ENCODE results near the gene WDR35.

- TF ChIP-seq CTCF (conservative IDR thresholded peaks at IDR 0.05; ENCODE audit: low read depth, low read length), result no peak
- no peak for TF ChIP-seq CHD1 (IDR thresholded peaks at IDR 0.05; ENCODE audit: low read depth, low read length)
- TF ChIP-seq POLR2A (IDR thresholded peaks at IDR 0.05; ENCODE audit: low read depth, low read length), result no peak
- no peak for TF ChIP-seq RAD21 (IDR thresholded peaks at IDR 0.05; ENCODE audit: low read length)
- no peak for TF ChIP-seq MXI1 (IDR thresholded peaks at IDR 0.05; ENCODE audit: borderline replicate concordance, low read depth, low read length)
- TF ChIP-seq ELK1 (IDR thresholded peaks at IDR 0.05; ENCODE audit: borderline replicate concordance, low read depth, low read length), result no peak
- no peak for TF ChIP-seq RCOR1 (IDR thresholded peaks at IDR 0.05; ENCODE audit: insufficient replicate concordance, low read length)
- no peak for TF ChIP-seq BHLHE40 (IDR thresholded peaks at IDR 0.05; ENCODE audit: low read depth, low read length)
These were observed 103.6 kb downstream of the WDR35 start for GRCh38 chr2:19886261-19886660.
